ENCODE results near the gene EFCAB9. TPM values are rescaled to one million over a fixed set of nuclear protein-coding genes. Genes with fewer than 3 reads are reported as not detected.

Gene EFCAB9
- polyA plus RNA-seq, 1 donor from 2014 or later = not detected

GRCh38 chr5:172223901-172224873 is 30.2 kb downstream of the EFCAB9 start:
- Histone ChIP-seq H3K9ac (ENCODE audit: low read length) (no peak overlapping the region), H3K9me2 (ENCODE audit: insufficient read depth, low read length) (no peaks in the 10 kb centered on the region), H3F3A (ENCODE audit: insufficient read depth, low read length, poor library complexity, severe bottlenecking) (no peaks in the 10 kb centered on the region), H4K20me1 (ENCODE audit: insufficient read depth) (no peaks in the 10 kb centered on the region), H3K27me3 (ENCODE audit: insufficient read depth, low read depth, low read length) (no peaks in the 10 kb centered on the region), H3K36me3 (ENCODE audit: insufficient read depth, low read length) (peaks cover 9% of the 10 kb centered on the region), H3K27ac (ENCODE audit: low read length) (no peak overlapping the region), H3K4me3 (ENCODE audit: low read length) (no peak overlapping the region), H3K4me2 (ENCODE audit: low read length) (no peak overlapping the region), H2AFZ (ENCODE audit: low read depth, low read length) (no peak overlapping the region), H3K79me2 (replicated peaks; ENCODE audit: insufficient read depth, low read length) (no peaks in the 10 kb centered on the region), H3K9me3 (ENCODE audit: low read length) (no peaks in the 10 kb centered on the region)
- TF ChIP-seq POLR2AphosphoS5 (IDR thresholded peaks at IDR 0.05) (no peak), RAD21 (conservative IDR thresholded peaks at IDR 0.05) (no peak), EP300 (conservative IDR thresholded peaks at IDR 0.05; ENCODE audit: poor library complexity, severe bottlenecking) (no peak), CTCF (IDR thresholded peaks at IDR 0.05; ENCODE audit: poor library complexity, severe bottlenecking) (no peak), MXI1 (conservative IDR thresholded peaks at IDR 0.05; ENCODE audit: poor library complexity, severe bottlenecking) (no peak), REST (IDR thresholded peaks at IDR 0.05; ENCODE audit: borderline replicate concordance) (no peak), TAF1 (IDR thresholded peaks at IDR 0.05; ENCODE audit: low read depth) (no peak), SMC3 (conservative IDR thresholded peaks at IDR 0.05; ENCODE audit: poor library complexity) (no peak), EZH2 (IDR thresholded peaks at IDR 0.05; ENCODE audit: borderline replicate concordance, insufficient read depth, low read length, poor library complexity, severe bottlenecking) (no peak)

- Histone ChIP-seq H3K79me2 (replicated peaks; ENCODE audit: insufficient read depth, low read length) (no peaks in the 10 kb centered on the region), H3K9me2 (ENCODE audit: insufficient read depth, low read length) (no peaks in the 10 kb centered on the region), H4K20me1 (ENCODE audit: insufficient read depth) (no peaks in the 10 kb centered on the region), H3K4me3 (ENCODE audit: low read length) (no peak overlapping the region), H3K9me3 (ENCODE audit: low read length) (no peaks in the 10 kb centered on the region), H2AFZ (ENCODE audit: low read depth, low read length) (no peak overlapping the region), H3F3A (ENCODE audit: insufficient read depth, low read length, poor library complexity, severe bottlenecking) (no peaks in the 10 kb centered on the region), H3K27ac (ENCODE audit: low read length) (no peak overlapping the region), H3K4me2 (ENCODE audit: low read length) (no peak overlapping the region), H3K36me3 (ENCODE audit: insufficient read depth, low read length) (peaks cover 6% of the 10 kb centered on the region), H3K9ac (ENCODE audit: low read length) (no peak overlapping the region), H3K27me3 (ENCODE audit: insufficient read depth, low read depth, low read length) (no peaks in the 10 kb centered on the region)
- no peak for TF ChIP-seq POLR2AphosphoS5 (IDR thresholded peaks at IDR 0.05)
- TF ChIP-seq TAF1 (IDR thresholded peaks at IDR 0.05; ENCODE audit: low read depth) = no peak
- TF ChIP-seq EP300 (conservative IDR thresholded peaks at IDR 0.05; ENCODE audit: poor library complexity, severe bottlenecking) = no peak
- TF ChIP-seq REST (IDR thresholded peaks at IDR 0.05; ENCODE audit: borderline replicate concordance) = no peak
- no peak for TF ChIP-seq EZH2 (IDR thresholded peaks at IDR 0.05; ENCODE audit: borderline replicate concordance, insufficient read depth, low read length, poor library complexity, severe bottlenecking)
- no peak for TF ChIP-seq RAD21 (conservative IDR thresholded peaks at IDR 0.05)
- TF ChIP-seq MXI1 (conservative IDR thresholded peaks at IDR 0.05; ENCODE audit: poor library complexity, severe bottlenecking) = no peak
- no peak for TF ChIP-seq SMC3 (conservative IDR thresholded peaks at IDR 0.05; ENCODE audit: poor library complexity)
- TF ChIP-seq CTCF (IDR thresholded peaks at IDR 0.05; ENCODE audit: poor library complexity, severe bottlenecking) = no peak
Measured at GRCh38 chr5:172224996-172225395, 31.0 kb downstream of the EFCAB9 start.

All from neural cell (in vitro differentiated cells).